HL-60 (cell line): ENCODE measurements around the gene TCEA2.

Source experiments
- GABPA ChIP-seq: IDR thresholded peaks from 2 replicates; pipeline ENCODE4 v1.6.1; 2012; ENCODE audit warnings: low read depth
- POLR2AphosphoS5 ChIP-seq: IDR thresholded peaks from 2 replicates; pipeline ENCODE4 v1.6.1; 2012; ENCODE audit warnings: low read depth
- TF ChIP-seq, protein P1 (sequence below): IDR thresholded peaks from one replicate; pipeline ENCODE4 v1.5.1; 2011; ENCODE audit warnings: low read length, control low read depth, inconsistent platforms; ENCODE audit not compliant: insufficient read depth
- TF ChIP-seq, protein P2 (sequence below): IDR thresholded peaks from 2 replicates; pipeline ENCODE4 v1.6.1; 2012; ENCODE audit warnings: low read depth; ENCODE audit not compliant: insufficient replicate concordance

DNA sequence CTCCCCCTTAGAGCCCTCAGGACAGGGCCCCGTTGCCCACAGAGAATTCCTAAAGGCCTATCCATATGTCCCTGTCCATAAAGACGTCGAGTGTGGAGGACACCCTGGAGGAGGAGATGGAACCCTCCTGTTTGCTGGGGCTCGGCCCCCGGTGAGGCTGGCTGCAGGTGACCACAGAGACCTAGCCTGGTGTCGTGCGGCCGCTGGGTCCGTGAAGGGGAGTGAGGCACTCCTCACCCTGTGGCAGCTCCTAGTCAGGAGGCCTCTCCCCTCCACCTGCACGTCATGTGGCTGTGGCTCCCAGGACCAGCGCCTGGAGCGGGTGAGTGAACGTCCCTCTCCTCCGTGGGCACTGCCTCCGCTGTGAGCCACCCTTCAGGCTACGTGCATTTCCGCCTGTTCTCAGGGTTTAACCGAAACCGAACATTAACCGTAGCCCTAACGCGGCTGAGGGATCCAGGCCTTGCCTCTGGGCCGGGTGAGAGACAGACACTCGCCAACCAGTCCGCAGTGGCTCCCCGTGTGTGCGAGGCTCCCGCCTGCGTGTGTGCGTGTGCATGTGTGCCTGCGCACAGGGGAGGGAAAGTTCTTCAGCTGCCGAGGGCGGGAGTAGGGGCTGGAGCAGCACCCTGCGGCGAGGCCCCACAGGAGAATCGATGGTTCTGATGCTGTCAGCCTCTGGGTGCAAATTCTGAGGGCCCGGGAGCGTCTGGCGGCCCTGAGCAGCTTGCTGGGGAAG lies 5.9 kb upstream of the TCEA2 start:
- TF ChIP-seq, protein P1, sequence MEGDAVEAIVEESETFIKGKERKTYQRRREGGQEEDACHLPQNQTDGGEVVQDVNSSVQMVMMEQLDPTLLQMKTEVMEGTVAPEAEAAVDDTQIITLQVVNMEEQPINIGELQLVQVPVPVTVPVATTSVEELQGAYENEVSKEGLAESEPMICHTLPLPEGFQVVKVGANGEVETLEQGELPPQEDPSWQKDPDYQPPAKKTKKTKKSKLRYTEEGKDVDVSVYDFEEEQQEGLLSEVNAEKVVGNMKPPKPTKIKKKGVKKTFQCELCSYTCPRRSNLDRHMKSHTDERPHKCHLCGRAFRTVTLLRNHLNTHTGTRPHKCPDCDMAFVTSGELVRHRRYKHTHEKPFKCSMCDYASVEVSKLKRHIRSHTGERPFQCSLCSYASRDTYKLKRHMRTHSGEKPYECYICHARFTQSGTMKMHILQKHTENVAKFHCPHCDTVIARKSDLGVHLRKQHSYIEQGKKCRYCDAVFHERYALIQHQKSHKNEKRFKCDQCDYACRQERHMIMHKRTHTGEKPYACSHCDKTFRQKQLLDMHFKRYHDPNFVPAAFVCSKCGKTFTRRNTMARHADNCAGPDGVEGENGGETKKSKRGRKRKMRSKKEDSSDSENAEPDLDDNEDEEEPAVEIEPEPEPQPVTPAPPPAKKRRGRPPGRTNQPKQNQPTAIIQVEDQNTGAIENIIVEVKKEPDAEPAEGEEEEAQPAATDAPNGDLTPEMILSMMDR: no peak
- TF ChIP-seq POLR2AphosphoS5: no peak
- TF ChIP-seq, protein P2, sequence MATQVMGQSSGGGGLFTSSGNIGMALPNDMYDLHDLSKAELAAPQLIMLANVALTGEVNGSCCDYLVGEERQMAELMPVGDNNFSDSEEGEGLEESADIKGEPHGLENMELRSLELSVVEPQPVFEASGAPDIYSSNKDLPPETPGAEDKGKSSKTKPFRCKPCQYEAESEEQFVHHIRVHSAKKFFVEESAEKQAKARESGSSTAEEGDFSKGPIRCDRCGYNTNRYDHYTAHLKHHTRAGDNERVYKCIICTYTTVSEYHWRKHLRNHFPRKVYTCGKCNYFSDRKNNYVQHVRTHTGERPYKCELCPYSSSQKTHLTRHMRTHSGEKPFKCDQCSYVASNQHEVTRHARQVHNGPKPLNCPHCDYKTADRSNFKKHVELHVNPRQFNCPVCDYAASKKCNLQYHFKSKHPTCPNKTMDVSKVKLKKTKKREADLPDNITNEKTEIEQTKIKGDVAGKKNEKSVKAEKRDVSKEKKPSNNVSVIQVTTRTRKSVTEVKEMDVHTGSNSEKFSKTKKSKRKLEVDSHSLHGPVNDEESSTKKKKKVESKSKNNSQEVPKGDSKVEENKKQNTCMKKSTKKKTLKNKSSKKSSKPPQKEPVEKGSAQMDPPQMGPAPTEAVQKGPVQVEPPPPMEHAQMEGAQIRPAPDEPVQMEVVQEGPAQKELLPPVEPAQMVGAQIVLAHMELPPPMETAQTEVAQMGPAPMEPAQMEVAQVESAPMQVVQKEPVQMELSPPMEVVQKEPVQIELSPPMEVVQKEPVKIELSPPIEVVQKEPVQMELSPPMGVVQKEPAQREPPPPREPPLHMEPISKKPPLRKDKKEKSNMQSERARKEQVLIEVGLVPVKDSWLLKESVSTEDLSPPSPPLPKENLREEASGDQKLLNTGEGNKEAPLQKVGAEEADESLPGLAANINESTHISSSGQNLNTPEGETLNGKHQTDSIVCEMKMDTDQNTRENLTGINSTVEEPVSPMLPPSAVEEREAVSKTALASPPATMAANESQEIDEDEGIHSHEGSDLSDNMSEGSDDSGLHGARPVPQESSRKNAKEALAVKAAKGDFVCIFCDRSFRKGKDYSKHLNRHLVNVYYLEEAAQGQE: no peak
- no peak for TF ChIP-seq GABPA
